ENCODE measurements around the gene ADD3.

Gene ADD3

GRCh38 chr10:109971634-109972033 lies 36.1 kb upstream of the ADD3 start:
- H3K4me3 ChIP-seq (ENCODE audit: low read depth, low read length): no peak overlapping the region
- no peak for TF ChIP-seq CTCF (IDR thresholded peaks at IDR 0.05; ENCODE audit: low read depth, low read length, missing control alignments)

GRCh38 chr10:109972372-109973001 lies 35.3 kb upstream of the ADD3 start:
- DNase-seq (ENCODE audit: low read depth): no peak
- no peak for TF ChIP-seq CTCF (IDR thresholded peaks at IDR 0.05; ENCODE audit: low read depth, low read length, missing control alignments)
- H3K4me3 ChIP-seq (ENCODE audit: low read depth, low read length): no peak overlapping the region

More at GRCh38 chr10:109971634-109972033, 36.1 kb upstream of the ADD3 start:
- no peak for DNase-seq (ENCODE audit: low read depth)

- DNase-seq (ENCODE audit: low read depth): no peak
- H3K4me3 ChIP-seq (ENCODE audit: low read depth, low read length): no peak overlapping the region
- no peak for TF ChIP-seq CTCF (IDR thresholded peaks at IDR 0.05; ENCODE audit: low read depth, low read length, missing control alignments)
Observed at GRCh38 chr10:109973326-109973829, 34.4 kb upstream of the ADD3 start.

- no peak for DNase-seq (ENCODE audit: low read depth)
- TF ChIP-seq CTCF (IDR thresholded peaks at IDR 0.05; ENCODE audit: low read depth, low read length, missing control alignments): no peak
- no peak overlapping the region for H3K4me3 ChIP-seq (ENCODE audit: low read depth, low read length)
Observed at GRCh38 chr10:109974504-109975191, 33.1 kb upstream of the ADD3 start.

- H3K4me3 ChIP-seq (ENCODE audit: low read depth, low read length): no peak overlapping the region
- DNase-seq (ENCODE audit: low read depth): no peak
- TF ChIP-seq CTCF (IDR thresholded peaks at IDR 0.05; ENCODE audit: low read depth, low read length, missing control alignments): no peak
Observed at GRCh38 chr10:109975244-109976190, 32.3 kb upstream of the ADD3 start.

- DNase-seq (ENCODE audit: low read depth): no peak
- no peak overlapping the region for H3K4me3 ChIP-seq (ENCODE audit: low read depth, low read length)
- no peak for TF ChIP-seq CTCF (IDR thresholded peaks at IDR 0.05; ENCODE audit: low read depth, low read length, missing control alignments)
Observed at GRCh38 chr10:109976681-109977080, 31.1 kb upstream of the ADD3 start.
